Smooth muscle cell (in vitro differentiated cells): Measurements from ENCODE around the gene MISP. TPM values are rescaled to one million over a fixed set of nuclear protein-coding genes. Genes with fewer than 3 reads are reported as not detected.

Experiments used
- DNase-seq: peaks from one replicate; lab custom pipeline; 2025; ENCODE audit not compliant: unreplicated experiment; lab: John Stamatoyannopoulos, UW
- H2AFZ ChIP-seq: fragments of 200-600 bp; sonication (generic); 2 replicates; pipeline ENCODE4 v1.6.0; 2016; ENCODE audit warnings: antibody characterized with exemption, low read depth, mild to moderate bottlenecking
- H3F3A ChIP-seq: fragments of 200-600 bp; sonication (generic); 2 replicates; pipeline ENCODE4 v1.6.0; 2017; ENCODE audit warnings: antibody characterized with exemption, low read depth
- H3K27ac ChIP-seq: fragments of 200-600 bp; sonication (generic); 2 replicates; pipeline ENCODE4 v1.5.1; 2016; ENCODE audit warnings: low read depth, mild to moderate bottlenecking
- H3K27me3 ChIP-seq: fragments of 200-600 bp; sonication (generic); 2 replicates; pipeline ENCODE4 v1.6.1; 2016; ENCODE audit warnings: low read depth, mild to moderate bottlenecking
- H3K36me3 ChIP-seq: fragments of 200-600 bp; sonication (generic); 2 replicates; pipeline ENCODE4 v1.5.1; 2016; ENCODE audit warnings: low read depth
- H3K4me1 ChIP-seq: fragments of 200-600 bp; sonication (generic); 2 replicates; pipeline ENCODE4 v1.5.1; 2016; ENCODE audit warnings: low read depth
- H3K4me2 ChIP-seq: fragments of 200-600 bp; sonication (generic); 2 replicates; pipeline ENCODE4 v1.6.0; 2016; ENCODE audit warnings: mild to moderate bottlenecking
- H3K4me3 ChIP-seq: fragments of 200-600 bp; sonication (generic); 2 replicates; pipeline ENCODE4 v1.5.1; 2016; ENCODE audit warnings: mild to moderate bottlenecking
- H3K79me2 ChIP-seq: fragments of 200-600 bp; sonication (generic); 2 replicates; pipeline ENCODE4 v1.6.0; 2016; ENCODE audit warnings: low read depth, mild to moderate bottlenecking
- H3K9ac ChIP-seq: fragments of 200-600 bp; sonication (generic); 2 replicates; pipeline ENCODE4 v1.6.0; 2016; ENCODE audit warnings: low read depth
- H3K9me3 ChIP-seq: fragments of 200-600 bp; sonication (generic); replicated peaks from 2 replicates; pipeline ENCODE4 v1.5.1; 2016; ENCODE audit warnings: low read depth
- H4K20me1 ChIP-seq: fragments of 200-600 bp; sonication (generic); 2 replicates; pipeline ENCODE4 v1.6.0; 2016; ENCODE audit warnings: low read depth
- WGBS: methylation state at CpG from one replicate; pipeline ENCODE4 v1.1.7; 2016; ENCODE audit warnings: low lambda C conversion rate; 5-methylcytosine and 5-hydroxymethylcytosine counted together
- polyA plus RNA-seq: library from polyadenylated mRNA; unstranded; fragments of >200 nt; fragmentation: Nextera tagmentation; extraction: Ambion mirVana; gene quantifications from 2 replicates; pipeline ENCODE4 v1.2.1, GENCODE V29; 2016
- total RNA-seq: library from RNA; depleted of rRNA; stranded (reverse); fragments of >200 nt; gene quantifications from 2 replicates; pipeline ENCODE4 v1.2.3, GENCODE V29; 2014
- TF ChIP-seq, protein P1 (sequence below): fragments of 200-600 bp; sonication (generic); IDR thresholded peaks from 2 replicates; pipeline ENCODE4 v1.5.1; 2017; ENCODE audit warnings: borderline replicate concordance, mild to moderate bottlenecking, antibody characterized with exemption; ENCODE audit not compliant: insufficient read depth, poor library complexity, severe bottlenecking

Gene MISP
- total and polyA plus RNA-seq, 2 experiments from 2014 or later, result 1.2 to 1.7 TPM

DNA sequence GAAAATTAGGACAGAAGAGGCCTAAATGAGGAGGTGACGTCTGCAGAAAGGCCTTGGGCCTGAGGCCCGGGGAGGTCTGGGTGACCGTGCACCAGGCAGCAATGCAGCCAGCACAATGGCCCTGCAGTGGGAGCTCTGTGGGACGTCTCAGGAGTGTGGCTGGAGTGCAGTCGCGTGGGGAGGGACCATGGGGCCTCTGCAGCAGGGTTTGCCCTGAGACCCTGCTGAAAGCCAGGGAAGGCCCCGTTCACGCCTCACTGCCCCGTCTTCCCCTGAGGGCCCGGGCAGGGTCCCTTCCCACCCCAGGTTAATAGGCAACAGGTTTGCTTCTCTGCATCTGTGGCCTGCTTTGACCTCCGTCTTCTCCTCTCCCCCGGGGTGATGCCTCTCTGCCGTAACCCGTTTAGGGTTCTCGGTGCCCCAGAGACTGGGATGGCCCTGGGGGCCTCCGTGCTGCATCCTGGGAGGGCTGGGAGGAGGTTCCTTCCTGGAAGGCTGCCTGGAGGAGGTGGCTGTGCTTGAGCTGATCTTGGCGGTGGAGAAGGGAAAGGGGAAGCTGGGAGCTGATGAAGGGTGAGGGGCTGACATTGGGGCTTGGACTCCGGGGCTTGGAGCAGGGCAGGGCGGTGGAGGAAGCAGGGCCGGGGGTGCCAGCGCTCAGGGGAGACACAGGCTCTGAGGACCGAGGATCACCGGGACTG, 32.5 kb upstream of the MISP start:
- H3F3A ChIP-seq, result no peaks in the 10 kb centered on the region
- peaks cover 14% of the 10 kb centered on the region for H4K20me1 ChIP-seq
- TF ChIP-seq, protein P1, sequence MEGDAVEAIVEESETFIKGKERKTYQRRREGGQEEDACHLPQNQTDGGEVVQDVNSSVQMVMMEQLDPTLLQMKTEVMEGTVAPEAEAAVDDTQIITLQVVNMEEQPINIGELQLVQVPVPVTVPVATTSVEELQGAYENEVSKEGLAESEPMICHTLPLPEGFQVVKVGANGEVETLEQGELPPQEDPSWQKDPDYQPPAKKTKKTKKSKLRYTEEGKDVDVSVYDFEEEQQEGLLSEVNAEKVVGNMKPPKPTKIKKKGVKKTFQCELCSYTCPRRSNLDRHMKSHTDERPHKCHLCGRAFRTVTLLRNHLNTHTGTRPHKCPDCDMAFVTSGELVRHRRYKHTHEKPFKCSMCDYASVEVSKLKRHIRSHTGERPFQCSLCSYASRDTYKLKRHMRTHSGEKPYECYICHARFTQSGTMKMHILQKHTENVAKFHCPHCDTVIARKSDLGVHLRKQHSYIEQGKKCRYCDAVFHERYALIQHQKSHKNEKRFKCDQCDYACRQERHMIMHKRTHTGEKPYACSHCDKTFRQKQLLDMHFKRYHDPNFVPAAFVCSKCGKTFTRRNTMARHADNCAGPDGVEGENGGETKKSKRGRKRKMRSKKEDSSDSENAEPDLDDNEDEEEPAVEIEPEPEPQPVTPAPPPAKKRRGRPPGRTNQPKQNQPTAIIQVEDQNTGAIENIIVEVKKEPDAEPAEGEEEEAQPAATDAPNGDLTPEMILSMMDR, result no peak
- no peak overlapping the region for H2AFZ ChIP-seq
- no peak overlapping the region for H3K4me2 ChIP-seq
- no peaks in the 10 kb centered on the region for H3K36me3 ChIP-seq
- no peak for DNase-seq
- no peak overlapping the region for H3K9ac ChIP-seq
- H3K27me3 ChIP-seq, result no peaks in the 10 kb centered on the region
- H3K79me2 ChIP-seq, result peaks cover 6% of the 10 kb centered on the region
- H3K27ac ChIP-seq, result no peak overlapping the region
- H3K9me3 ChIP-seq, result no peaks in the 10 kb centered on the region
- 77% methylated on average over 21 of the region's 23 CpGs for WGBS
- no peaks in the 10 kb centered on the region for H3K4me1 ChIP-seq
- no peak overlapping the region for H3K4me3 ChIP-seq

DNA sequence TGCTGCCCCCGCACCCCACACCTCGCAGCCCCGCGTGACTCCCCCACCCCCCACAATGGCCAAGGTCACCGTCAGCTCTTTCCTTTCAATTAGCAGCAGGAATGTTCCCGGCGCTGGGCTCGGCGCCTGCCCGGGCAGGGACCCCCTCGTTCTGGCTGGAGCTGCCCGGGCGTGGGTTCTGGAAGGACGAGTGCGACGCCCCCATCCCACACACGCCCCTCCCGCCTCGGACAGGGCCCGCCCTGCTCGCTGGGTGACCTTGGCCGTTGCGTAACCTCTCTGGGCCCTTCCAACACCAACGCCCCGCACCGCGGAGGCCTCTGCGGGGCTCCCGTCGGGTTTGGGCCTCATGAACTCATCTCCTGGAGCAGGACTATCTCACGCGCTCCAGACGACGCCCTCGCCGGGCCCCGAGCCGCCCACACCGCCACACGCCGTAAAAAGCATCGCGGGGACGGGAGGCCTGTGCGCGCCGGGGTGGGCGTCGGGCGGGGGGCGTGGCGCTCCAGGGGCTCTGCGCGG, 31.9 kb upstream of the MISP start:
- 75% methylated on average over 33 of the region's 54 CpGs for WGBS
- H3K36me3 ChIP-seq, result no peaks in the 10 kb centered on the region
- TF ChIP-seq, protein P1, result no peak
- peaks cover 17% of the 10 kb centered on the region for H4K20me1 ChIP-seq
- peaks cover 5% of the 10 kb centered on the region for H3K79me2 ChIP-seq
- H3K9me3 ChIP-seq, result no peaks in the 10 kb centered on the region
- DNase-seq, result no peak
- H3K4me3 ChIP-seq, result no peak overlapping the region
- no peaks in the 10 kb centered on the region for H3F3A ChIP-seq
- H3K27ac ChIP-seq, result no peak overlapping the region
- H2AFZ ChIP-seq, result no peak overlapping the region
- no peak overlapping the region for H3K9ac ChIP-seq
- no peaks in the 10 kb centered on the region for H3K27me3 ChIP-seq
- no peaks in the 10 kb centered on the region for H3K4me1 ChIP-seq
- H3K4me2 ChIP-seq, result no peak overlapping the region

DNA sequence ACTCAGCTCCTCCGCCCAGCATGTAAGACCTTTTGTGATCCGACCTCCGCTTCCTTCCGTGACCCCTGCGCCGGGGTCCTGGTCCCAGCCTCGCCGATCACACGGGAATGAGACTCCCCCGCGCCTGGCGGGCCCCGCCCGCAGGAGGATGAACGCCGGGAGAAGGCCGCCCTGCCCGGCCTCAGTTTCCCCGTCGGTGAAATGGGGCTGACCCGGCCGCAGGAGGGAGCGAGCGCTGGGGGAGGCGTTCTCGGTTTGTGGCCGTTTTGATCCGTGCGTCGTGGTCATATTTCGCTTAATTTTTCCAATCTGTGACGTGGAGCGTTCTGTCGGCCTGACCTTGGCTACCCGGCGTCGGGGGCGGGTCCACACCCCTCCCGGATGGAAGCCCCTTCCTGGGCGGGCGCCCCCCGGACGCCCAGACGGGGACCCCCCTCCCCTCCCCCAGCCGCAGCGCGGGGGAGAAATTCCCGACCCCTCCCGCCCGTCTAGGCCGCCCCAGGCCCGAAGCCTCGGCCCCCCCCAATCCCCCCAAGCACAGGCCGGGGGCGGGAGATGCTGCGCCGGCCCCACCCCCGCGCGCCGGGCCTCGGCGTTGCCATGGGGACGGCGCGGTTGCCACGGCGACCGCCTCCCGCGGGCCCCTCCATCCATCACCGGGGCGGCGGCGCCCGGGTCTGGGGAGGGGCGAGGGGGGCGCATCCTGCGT, 31.1 kb upstream of the MISP start:
- DNase-seq, result no peak
- no peak overlapping the region for H3K4me3 ChIP-seq
- 95% methylated on average over 26 of the region's 79 CpGs for WGBS
- no peak overlapping the region for H2AFZ ChIP-seq
- no peaks in the 10 kb centered on the region for H3K9me3 ChIP-seq
- no peak overlapping the region for H3K4me2 ChIP-seq
- no peak overlapping the region for H3K27ac ChIP-seq
- H3K27me3 ChIP-seq, result no peaks in the 10 kb centered on the region
- peaks cover 17% of the 10 kb centered on the region for H4K20me1 ChIP-seq
- H3K4me1 ChIP-seq, result no peaks in the 10 kb centered on the region
- no peaks in the 10 kb centered on the region for H3F3A ChIP-seq
- H3K79me2 ChIP-seq, result peaks cover 2% of the 10 kb centered on the region
- H3K36me3 ChIP-seq, result no peaks in the 10 kb centered on the region
- TF ChIP-seq, protein P1, result no peak
- no peak overlapping the region for H3K9ac ChIP-seq
